Measurements from ENCODE around the gene TENT5D.
"Not testable (repeated sequence)": the region's sequence is repeated elsewhere in the genome, so short reads cannot be mapped to it uniquely, and the experiment has no call there.

The TENT5D gene

DNA sequence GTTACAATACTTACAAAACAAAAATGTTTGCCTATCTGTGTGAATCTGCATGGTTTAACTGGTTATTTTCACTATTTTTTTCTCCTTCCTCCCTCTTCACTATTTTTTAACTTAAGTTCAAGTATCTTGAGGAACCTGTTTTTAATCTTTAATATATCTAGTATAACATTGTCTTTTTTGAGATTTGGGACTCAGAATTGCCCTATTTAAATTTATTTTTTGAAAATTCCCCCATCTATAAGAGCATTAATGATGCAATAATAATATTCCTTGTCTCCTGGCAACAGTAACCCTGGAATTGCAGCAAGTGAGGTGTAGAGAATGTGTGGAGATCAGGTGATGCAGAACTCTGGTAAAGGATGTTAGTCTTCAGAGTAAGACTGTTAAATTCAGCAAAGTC, at the start of gene TENT5D:
Gene TENT5D, plus strand, starts transcription at position 301 of the 400 bp plus-strand sequence. CDS start 22,093 bp downstream, outside the sequence.
- no peak for DNase-seq

DNA sequence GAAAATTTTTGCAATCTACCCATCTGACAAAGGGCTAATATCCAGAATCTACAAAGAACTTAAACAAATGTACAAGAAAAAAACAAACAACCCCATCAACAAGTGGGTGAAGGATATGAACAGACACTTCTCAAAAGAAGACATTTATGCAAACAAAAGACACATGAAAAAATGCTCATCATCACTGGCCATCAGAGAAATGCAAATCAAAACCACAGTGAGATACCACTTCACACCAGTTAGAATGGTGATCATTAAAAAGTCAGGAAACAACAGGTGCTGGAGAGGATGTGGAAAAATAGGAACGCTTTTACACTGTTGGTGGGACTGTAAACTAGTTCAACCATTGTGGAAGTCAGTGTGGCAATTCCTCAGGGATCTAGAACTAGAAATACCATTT, 34.6 kb upstream of the TENT5D start:
- not testable (repeated sequence) for DNase-seq

GRCh38 chrX:80388206-80388605, 32.0 kb upstream of the TENT5D start:
- no peak for DNase-seq

DNA sequence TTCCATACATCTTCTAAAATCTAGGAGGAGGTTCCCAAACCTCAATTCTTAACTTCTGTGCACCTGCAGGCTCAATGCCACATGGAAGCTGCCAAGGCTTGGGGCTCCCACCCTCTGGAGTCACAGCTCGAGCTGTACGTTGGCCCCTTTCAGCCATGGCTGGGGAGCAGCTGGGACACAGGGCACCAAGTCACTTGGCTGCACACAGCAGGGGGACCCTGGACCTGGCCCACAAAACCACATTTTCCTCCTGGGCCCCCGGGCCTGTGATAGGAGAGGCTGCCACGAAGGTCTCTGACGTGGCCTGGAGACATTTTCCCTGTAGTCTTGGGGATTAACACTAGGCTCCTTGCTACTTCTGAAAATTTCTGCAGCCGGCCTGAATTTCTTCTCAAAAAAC, 8.2 kb upstream of the TENT5D start:
- DNase-seq = no peak

DNA sequence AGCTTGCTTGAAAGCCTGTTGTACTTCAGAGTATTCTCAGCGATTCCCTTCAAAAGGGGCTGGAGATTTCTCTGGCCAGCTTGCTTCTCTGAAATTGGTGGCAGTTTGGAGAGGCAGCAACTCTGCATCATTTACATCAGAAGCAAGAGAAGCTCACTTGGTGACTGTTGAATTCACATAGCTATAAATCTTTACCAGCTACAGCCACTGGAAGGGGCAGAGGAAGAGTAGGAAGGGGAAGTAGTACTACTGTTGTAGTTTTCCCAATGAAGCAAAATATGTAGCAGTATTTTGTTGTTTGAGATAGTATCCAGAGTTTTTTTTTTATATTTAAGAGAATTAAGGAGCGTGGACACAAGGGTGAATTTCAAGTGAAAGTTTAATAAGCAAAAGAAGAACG, 2.8 kb downstream of the TENT5D start:
- no peak for DNase-seq

DNA sequence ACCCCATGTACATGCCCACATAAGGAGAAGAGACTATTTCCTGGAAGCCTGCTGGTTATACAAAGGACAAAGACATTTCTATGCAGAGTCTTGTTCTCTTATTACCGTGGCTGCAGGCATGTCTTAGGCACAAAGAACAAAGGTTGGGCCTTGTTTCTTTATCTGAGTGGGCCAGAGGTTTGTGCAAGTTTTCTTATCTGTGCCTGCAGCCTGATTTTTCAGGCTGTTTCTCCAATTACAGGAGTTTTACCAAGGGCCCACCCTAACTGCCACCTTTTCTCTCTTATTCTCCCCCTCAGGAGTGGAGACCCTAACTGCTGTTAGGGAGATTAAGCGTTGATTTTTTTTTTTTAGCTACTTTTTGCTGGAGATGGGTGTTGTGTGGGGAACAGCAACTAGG, 3.5 kb downstream of the TENT5D start:
- DNase-seq = no peak

DNA sequence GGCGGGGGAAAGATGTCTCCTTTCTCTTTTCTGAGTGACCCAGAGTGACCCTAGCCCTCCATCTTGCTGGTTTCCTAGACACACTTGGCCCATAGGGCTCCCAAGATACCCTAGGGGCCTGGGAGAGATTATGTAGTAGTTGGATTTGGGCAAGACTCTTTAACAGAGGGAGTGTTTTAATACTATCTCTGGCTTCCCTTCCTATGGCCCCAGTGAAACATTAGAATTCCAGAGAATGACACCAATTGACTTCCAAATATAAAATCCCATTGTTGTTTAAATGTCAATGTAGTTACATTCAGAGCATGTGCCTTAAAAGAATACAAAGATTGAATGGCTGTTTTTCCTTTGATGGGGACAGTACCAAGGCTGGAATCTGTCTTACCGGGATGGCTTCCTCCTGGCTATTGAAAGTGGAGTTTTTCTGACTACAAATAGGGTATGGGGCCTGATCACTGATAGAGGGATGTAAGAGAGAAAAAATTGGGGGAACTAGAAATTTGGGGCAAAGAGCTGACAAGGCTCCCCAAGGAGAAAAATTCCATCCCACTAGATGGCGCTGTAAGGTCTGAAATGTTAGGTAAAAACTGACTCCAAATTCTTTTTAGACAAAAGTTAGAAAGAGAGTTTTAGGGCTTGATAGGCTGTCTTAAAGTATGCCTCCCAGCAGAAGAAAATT, 10.7 kb downstream of the TENT5D start:
- DNase-seq = no peak

- no peak for DNase-seq
Observed at GRCh38 chrX:80431505-80431832, 11.2 kb downstream of the TENT5D start.

DNA sequence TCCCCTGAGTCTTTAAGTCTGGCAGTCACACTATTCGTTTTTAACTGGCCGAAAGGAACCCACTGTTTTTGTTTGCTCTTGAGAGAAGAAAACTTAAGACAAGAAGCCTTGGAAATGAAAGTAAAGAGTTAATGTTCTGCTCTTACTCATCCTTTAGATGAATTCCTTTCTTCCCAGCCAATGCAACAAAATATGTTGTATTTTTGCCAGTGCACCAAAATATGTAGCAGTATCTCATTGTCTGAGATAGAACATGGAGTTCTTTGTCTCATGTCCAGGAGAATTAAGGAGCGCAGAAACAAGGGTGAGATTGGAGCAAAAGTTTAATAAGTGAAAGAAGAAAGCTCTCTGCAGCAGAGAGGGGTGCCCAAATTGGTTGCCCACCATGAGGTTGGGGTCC, 12.2 kb downstream of the TENT5D start:
- no peak for DNase-seq

DNA sequence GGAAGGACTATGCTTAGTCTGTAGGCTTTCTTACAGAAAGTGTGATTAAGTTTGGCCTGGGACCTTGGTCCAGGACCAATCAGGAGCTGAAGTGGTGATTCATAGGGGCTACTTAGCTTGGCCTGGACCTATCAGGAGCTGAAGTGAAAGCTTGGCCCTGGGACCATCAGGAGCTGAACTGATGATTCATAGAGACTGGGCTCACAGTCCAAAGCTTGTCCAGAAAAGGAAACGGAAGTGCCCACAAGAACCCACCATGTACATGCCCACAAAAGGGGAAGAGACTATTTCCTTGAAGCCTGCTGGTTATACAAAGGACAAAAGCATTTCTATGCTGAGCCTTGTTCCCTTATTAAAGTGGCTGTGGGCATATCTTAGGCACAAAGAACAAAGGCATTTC, 12.6 kb downstream of the TENT5D start:
- no peak for DNase-seq

- not testable (repeated sequence) for DNase-seq
Observed at GRCh38 chrX:80468166-80468565, 47.9 kb downstream of the TENT5D start.

DNA sequence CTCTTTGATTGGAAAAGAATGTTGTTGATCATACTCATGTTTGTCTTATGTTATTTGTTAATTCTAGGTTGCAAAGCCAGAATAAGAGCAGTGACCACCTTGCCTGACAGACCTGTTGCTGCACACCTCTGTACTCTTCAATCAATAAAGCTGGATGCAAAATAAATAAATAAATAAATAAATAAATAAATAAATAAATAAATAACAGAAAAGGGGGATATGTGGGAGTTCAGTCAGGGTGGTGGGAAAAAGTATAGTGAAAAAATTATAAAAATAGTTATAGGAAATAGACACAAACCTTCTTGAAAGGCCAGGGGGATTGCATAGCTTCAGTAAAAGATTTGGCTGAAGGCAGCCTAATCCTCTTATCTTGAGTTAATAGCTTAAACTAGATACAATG, 51.3 kb downstream of the TENT5D start:
- no peak for DNase-seq

DNA sequence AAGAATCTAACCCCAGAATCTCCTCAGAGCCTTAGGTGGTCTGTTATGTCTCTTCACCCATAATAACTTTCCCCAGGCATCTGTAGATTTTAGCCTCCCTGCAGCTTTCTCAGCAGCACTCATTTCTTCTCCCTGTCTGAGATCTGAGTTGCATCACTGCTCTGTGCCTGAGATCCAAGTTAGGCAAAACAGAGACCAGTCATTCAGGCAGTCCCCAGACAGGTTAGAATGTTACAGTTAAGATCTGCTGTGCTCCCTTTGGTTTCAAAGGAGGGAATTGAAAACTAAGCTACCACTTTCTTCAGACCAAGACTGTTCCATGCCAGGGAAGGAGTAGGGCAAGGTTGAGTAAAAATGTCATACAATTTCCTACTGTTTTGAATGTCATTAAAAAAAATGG, 65.3 kb downstream of the TENT5D start:
- DNase-seq = no peak

DNA sequence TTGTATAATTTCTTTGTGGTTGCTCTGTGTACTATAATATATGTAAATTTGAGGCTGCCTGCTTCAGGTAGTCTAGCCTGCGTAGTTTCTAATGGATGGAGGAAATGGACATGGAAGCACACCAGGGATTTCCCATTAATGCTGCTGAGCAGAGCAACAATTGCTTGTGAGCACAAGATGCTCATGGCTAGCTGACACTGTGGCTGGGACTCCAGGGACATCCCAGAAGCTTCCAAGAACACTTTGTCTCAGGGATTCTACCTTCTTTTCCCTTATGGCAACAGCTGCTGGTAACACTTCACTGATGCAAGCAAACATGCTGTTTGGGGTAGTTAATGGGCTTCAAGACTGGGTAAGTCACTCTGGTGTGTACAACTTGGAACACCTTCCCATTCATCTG, 66.1 kb downstream of the TENT5D start:
- no peak for DNase-seq

GRCh38 chrX:80489166-80489565, 68.9 kb downstream of the TENT5D start:
- DNase-seq = no peak

Measured in NCI-H187 treated with DMSO at 0.1 percent for 48 hours (cell line).